ENCODE data around the gene PDHX. TPM values are rescaled to one million over a fixed set of nuclear protein-coding genes. Genes with fewer than 3 reads are reported as not detected.

The PDHX gene
- total RNA-seq, 1 experiment from 2014 or later, result 48.8 TPM

Small RNA genes lying within 50 kb of the gene (small RNA-seq; reads per million reads assigned to genes)
- 0.02 to 0.81 reads per million in 2 experiments for gene MIR1343

Other genes starting within 250 kb of the PDHX start
- gene APIP, start 239 bp upstream of the PDHX start, total RNA-seq (2014; rRNA removed; shearing (Covaris generic)), result 29.4 and 39.7 TPM in 2 replicates
- gene CD44, start 222.6 kb downstream of the PDHX start, total RNA-seq (2014; rRNA removed; shearing (Covaris generic)), result 143 and 147 TPM in 2 replicates

Data from SK-MEL-5 (cell line).